HPDE6-E6E7 (cell line): ENCODE measurements around the gene PACSIN3.
A peak's percentile ranks its signal among the peaks of the same experiment; 100 is the strongest.
"Not testable (repeated sequence)": the region's sequence is repeated elsewhere in the genome, so short reads cannot be mapped to it uniquely, and the experiment has no call there.

ENCODE experiments used
- DNase-seq: peaks from one replicate; pipeline ENCODE4 v3.0.0; 2011; ENCODE audit warnings: missing footprints; ENCODE audit errors: extremely low spot score

PACSIN3 gene

GRCh38 chr11:47192111-47192510, 5.9 kb upstream of the PACSIN3 start:
- no peak for DNase-seq

DNA sequence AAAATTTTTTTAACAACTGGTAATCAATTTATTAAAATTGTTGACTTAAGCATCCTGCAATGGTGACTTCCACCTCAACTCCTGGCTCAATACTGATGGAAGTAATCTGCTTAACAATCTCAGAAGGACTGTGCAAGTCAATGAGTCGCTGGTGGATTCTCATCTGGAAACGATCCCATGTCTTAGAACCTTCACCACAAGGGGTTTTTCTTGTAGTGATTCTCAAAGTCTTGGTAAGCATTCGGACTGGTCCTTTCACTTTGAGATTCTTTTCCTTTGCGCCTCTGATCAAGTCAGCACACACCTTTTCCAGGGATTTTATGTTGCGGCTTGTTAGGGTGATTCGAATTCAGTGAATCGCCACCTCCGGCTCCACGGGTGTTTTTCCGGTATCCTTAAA, 4.9 kb upstream of the PACSIN3 start:
- DNase-seq: not testable (repeated sequence)

DNA sequence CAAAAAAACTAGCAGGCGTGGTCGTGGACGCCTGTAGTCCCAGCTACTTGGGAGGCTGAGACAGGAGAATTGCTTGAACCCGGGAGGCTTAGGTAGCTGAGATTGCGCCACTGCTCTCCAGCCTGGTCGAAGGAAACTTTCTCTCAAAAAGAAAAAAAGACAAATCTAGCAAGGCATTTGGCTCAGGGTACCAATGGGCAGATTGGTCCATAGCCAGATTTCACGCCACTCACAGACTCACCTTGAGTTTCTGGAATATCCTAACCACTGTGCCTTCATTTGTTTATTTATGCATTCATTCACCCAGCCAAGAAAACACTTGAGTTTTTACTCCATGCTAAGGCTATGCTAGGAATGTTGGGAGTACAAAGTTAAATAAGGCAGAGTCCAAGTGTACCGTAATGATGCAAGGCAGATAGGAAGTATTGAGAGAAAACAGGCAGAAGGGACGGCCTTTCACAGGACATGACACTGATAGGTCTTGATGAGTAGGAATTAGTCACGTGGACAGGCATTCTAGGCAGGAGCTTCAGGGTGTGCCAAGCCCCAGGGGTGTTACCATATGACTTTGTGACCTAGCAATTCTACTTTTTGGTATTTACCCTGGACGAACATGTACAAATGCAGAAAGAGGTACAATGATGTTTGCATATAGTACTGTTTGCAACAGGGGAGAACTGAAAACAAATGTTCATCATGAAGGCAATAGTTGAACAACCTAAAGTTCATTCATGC, 3.0 kb upstream of the PACSIN3 start:
- DNase-seq: no peak

DNA sequence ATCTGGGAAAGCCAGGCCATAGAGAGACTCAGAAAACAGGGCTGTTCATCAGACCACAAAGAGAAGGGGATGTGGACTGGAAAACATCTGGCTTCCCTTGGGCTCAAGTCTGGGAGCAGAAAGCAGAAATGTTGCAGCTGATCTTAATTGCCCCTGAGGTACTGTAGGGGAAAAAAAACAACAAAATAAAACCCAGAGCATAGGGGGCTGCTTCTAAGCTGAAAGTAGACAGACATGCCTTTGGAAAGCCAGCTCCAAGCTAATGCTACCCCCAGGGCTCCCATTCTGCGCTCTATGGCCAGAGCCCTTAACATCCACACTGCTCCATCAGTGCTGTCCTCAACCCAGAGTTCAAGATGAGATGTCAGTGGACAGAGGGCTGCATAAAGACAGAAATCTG, 2.0 kb upstream of the PACSIN3 start:
- DNase-seq: no peak

DNA sequence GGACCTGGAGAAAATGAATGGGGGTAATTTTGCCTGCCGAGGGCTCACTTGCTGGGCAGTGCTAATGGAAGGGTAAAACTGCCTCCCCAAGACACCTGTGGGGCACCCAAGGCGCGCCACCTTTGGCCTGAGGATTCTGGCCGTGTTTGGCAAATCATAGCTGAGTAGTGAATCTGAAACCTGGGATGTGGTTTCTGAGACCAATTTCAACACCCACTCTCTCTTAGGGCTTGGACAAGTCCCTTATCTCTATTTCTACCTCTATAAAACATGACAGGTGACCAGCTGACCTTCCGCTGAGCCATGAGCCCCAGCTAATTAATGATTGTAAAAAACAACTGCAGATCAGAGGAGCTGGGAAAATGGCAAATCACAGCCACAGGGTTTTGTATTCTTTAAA, 1.5 kb upstream of the PACSIN3 start:
- DNase-seq: no peak

- no peak for DNase-seq
Observed at GRCh38 chr11:47186700-47187695, 764 bp upstream of the PACSIN3 start.

DNA sequence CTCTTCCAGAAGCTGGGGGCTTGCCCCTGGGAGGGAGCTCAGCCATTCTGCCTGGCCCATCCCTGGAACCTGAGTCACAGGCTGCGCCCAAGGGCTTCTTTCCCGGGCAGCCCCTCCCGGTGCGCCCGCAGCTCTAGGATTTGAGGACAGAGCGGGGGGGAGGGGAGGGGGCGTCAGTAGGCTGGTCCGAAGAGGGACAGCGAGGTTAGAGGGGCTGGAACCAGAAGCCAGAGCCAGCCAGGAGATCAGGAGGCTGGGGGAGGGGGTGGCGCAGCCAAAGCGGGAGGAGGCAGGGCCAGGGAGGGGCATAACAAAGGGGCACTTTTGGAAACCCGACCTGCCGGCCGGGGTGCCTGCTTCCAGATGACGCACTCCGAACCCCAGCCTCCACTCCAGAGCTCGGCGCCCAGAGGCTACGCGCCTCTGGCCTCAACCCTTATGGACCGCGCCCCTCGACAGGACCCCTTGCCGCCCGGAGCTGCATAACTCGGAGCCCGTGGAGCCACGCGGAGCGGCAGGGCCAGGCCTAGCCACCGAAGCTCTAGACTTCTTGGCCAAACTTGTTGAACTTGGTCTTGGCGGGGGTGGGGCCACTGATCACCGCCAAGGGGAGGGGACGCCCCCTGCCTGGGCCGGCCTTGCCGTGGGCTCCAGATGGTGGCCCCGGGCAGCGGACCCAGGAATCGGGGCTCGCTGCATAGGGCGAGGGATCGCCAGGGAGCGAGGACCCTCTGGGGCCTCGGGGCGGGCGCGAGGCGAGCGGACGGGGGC, 744 bp downstream of the PACSIN3 start:
- DNase-seq: peak; percentile 74

GRCh38 chr11:47184711-47185304, 1.4 kb downstream of the PACSIN3 start:
- DNase-seq: no peak

DNA sequence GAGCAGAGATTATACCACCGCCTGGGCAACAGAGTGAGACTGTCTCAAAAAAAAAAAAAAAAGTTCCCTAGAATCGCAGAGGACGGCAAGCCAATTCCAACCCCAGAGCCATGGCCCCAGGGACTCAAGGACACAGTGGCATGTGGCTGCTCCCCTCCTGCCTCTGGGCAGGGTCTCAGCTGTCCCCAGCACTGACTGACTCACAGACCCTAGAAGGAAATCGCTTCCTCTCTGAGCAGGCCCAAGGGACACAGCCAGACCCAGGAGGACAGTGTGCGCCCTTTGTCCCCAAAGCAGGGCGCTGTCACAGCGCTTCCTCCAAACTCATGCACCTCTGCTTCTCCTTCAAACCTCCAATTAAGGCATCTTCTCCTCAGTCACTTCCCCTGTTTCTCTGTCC, 2.3 kb downstream of the PACSIN3 start:
- no peak for DNase-seq

DNA sequence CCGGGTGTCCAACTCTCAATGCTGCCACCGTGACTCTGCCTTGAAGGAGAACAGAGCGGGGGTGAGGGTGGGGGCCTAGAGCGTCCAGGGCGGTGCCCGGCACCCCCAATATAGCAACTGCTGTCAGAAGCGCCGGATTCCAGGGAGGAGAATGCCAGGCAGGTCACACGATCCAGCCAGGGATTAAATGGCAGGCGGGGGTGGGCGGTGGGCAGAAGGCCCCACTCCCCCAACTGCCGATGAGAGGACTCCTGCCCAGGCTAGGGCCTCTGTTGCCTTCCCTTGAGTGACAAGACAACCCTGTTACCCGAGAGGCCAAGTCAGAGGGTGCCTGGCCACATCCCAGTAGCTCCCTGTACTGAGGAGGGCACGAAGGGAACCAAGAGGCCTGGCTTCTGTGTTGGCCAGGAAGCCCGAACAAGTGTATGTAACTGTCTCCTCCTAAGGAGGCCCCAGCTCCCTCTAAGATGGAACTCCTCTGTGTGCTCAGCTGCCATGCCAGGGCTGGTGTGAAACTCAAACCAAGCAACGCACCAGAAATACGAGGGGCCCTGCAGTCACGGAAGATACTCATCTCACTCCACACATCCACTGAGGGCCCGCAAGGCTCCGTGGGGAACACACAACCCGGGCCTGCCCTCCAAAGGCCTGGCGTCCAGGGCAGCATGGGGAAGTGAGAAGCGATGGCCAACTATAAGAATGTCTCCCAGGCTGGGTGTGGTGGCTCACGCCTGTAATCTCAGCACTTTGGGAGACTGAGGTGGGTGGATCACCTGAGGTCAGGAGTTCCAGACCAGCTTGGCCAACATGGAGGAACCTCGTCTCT, 3.0 kb downstream of the PACSIN3 start:
- DNase-seq: no peak

- DNase-seq: no peak
Observed at GRCh38 chr11:47182380-47182779, 3.9 kb downstream of the PACSIN3 start.

- DNase-seq: no peak
Observed at GRCh38 chr11:47181271-47181670, 5.0 kb downstream of the PACSIN3 start.

DNA sequence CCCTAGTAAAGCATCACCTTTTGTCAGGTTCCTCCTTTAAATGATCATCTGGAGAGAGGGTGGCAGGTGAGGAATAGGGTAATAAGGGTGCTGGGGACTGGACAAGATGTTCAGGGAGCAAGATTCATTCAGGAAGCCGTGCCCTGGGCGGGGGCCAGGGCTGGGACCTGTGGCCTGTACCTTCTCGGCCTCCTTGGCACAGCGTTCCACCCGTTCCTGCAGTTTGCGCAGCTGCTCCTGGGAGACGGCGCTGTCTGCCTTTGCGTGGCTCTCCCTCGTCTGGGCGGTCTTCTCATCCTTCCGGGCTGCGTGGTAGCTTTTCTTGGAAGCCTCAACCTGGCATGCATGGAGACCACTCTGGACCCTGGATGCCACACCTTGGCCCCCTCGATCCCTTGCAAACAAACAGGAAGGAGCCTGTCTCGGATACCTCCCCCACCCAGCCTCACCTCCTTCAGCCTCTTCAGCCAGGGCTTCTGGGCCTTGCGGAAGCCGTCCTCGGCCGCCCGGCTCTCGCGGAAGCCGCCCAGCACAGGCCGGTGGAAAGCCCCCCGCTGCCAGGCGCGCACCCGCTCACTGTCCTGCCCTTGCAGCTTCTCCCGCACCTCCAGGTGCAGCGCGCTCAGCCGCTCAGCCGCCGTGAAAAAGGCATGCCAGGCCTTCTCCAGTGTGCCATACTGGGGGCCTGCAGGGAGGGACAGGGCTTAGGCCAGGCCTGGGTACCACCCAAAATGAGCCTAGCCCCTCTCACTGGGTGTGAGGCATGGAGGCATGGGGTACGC, 6.0 kb downstream of the PACSIN3 start:
- no peak for DNase-seq

GRCh38 chr11:47179655-47179991, 6.6 kb downstream of the PACSIN3 start:
- no peak for DNase-seq

- no peak for DNase-seq
Observed at GRCh38 chr11:47178737-47179654, 7.2 kb downstream of the PACSIN3 start.

- DNase-seq: no peak
Observed at GRCh38 chr11:47178316-47178715, 7.9 kb downstream of the PACSIN3 start.

DNA sequence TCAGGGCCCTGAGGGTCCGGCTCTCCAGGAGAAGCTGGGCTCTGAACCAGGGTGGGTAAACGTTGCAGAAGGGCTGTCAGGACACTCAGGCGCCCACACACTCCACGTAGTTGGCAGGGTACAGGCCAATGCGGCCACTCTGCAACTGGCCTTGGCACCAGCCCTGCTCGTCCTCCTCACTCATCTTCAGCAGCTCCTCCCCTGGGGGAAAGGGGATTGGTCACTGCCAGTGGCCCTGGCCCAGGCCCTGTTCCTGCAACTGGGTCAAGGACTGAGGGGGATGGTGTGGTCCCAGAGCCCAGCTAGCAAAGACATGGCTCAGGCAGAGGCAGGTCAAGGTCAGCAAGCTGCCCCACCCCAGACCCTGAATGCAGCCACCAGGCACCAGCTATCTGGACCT, 8.4 kb downstream of the PACSIN3 start:
- no peak for DNase-seq

DNA sequence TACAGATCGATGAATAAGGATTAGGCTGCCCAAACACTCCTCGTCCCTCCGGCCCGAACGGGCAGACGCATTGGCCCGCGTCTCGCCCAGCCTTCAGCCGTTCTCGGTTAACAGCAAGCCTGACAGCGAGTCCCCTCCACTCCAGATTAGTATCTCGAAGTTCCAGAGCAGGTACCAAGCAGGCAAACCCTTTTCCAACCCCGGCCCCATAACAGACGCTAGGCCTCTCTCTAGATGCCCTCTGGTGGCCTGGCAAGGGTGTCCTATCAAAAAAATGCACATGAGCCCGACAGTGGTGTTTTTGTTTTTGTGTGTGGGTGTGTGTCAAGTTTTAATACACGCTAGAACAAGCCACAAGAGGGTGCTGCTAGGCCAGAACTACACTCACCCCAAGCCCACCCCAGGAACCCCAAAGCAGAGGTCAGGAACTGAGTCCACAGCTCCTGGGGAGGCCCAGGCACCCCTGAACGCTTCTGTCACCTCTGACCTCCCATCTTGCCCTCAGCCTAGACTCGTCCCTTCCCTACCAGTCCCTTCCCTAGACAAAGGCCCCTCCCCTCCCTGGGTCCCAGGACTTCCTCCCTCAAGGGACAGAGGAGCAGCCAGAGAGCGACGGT, 8.9 kb downstream of the PACSIN3 start:
- peak; percentile 54 for DNase-seq
